WI38 (cell line): Measurements from ENCODE around the gene TBCD.
"Not testable (repeated sequence)": the region's sequence is repeated elsewhere in the genome, so short reads cannot be mapped to it uniquely, and the experiment has no call there.

ENCODE experiments used
- H3K4me3 ChIP-seq: 2 replicates; pipeline ENCODE4 v1.5.1; 2011; ENCODE audit warnings: low read depth, mild to moderate bottlenecking, control low read depth, low read length
- CTCF ChIP-seq: IDR thresholded peaks from 2 replicates; pipeline ENCODE4 v1.5.1; 2012; ENCODE audit warnings: low read depth, mild to moderate bottlenecking, control low read depth, low read length

Gene TBCD

GRCh38 chr17:82734987-82735866 is 16.6 kb upstream of the TBCD start, which contains the start of gene FN3K:
Gene FN3K, plus strand, starts transcription at chr17:82735615. Its CDS starts 22 bp downstream, at chr17:82735637.
- peak within 1 kb of the TSS; percentile 56 for H3K4me3 ChIP-seq
- no peak for TF ChIP-seq CTCF

GRCh38 chr17:82736511-82737185 is 15.2 kb upstream of the TBCD start:
- no peak overlapping the region for H3K4me3 ChIP-seq
- TF ChIP-seq CTCF, result no peak

- H3K4me3 ChIP-seq, result no peak overlapping the region
- TF ChIP-seq CTCF, result no peak
Observed at GRCh38 chr17:82737967-82738877, 13.6 kb upstream of the TBCD start.

- no peak for TF ChIP-seq CTCF
- H3K4me3 ChIP-seq, result no peak overlapping the region
Observed at GRCh38 chr17:82740906-82741759, 10.7 kb upstream of the TBCD start.

- no peak for TF ChIP-seq CTCF
- no peak overlapping the region for H3K4me3 ChIP-seq
Observed at GRCh38 chr17:82743344-82744219, 8.3 kb upstream of the TBCD start.

GRCh38 chr17:82744736-82745135 is 7.1 kb upstream of the TBCD start:
- not testable (repeated sequence) for H3K4me3 ChIP-seq
